ENCODE results near the gene ZSCAN12. TPM values are rescaled to one million over a fixed set of nuclear protein-coding genes. Genes with fewer than 3 reads are reported as not detected.
"Not testable (repeated sequence)": the region's sequence is repeated elsewhere in the genome, so short reads cannot be mapped to it uniquely, and the experiment has no call there.

ZSCAN12 gene
- total RNA-seq, 1 donor from 2014 or later, result 5.7 TPM

DNA sequence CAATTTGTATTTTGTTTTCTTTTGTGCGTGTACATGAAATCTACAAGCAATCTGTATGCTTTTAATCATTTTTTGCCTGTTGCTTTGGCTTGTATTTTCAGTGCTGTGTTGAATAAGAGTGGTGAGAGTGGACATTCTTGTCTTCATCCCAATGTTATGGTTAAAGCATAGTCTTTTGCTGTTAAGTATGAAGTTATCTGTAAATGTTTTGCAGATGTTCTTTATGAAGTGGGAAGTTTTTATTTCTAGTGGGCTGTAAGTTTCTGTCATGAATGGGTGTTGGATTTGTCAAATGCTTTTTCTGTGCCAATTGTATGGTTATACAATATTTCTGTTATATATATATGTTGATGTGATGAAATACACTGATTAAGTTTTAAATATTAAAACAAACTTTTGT, 25.6 kb downstream of the ZSCAN12 start:
- Histone ChIP-seq H3K27me3 (ENCODE audit: control insufficient read depth in 3 of 3, insufficient read depth in 3 of 3, low read length in 3 of 3) (no peaks in the 10 kb centered on the region), H3K4me3 (ENCODE audit: low read length in 3 of 3) (no peak overlapping the region), H3K27ac (ENCODE audit: low read depth, low read length) (no peak overlapping the region), H3K4me1 (ENCODE audit: control insufficient read depth in 3 of 3, insufficient read depth in 3 of 3, low read length in 3 of 3) (no peaks in the 10 kb centered on the region), H3K9me3 (ENCODE audit: control insufficient read depth in 3 of 3, low read length in 3 of 3) (no peaks in the 10 kb centered on the region), H3K36me3 (ENCODE audit: control insufficient read depth in 3 of 3, insufficient read depth in 3 of 3, low read length in 3 of 3) (no peaks in the 10 kb centered on the region), H3K9ac (ENCODE audit: low read depth in 1 of 3, low read length in 3 of 3) (no peak overlapping the region)

DNA sequence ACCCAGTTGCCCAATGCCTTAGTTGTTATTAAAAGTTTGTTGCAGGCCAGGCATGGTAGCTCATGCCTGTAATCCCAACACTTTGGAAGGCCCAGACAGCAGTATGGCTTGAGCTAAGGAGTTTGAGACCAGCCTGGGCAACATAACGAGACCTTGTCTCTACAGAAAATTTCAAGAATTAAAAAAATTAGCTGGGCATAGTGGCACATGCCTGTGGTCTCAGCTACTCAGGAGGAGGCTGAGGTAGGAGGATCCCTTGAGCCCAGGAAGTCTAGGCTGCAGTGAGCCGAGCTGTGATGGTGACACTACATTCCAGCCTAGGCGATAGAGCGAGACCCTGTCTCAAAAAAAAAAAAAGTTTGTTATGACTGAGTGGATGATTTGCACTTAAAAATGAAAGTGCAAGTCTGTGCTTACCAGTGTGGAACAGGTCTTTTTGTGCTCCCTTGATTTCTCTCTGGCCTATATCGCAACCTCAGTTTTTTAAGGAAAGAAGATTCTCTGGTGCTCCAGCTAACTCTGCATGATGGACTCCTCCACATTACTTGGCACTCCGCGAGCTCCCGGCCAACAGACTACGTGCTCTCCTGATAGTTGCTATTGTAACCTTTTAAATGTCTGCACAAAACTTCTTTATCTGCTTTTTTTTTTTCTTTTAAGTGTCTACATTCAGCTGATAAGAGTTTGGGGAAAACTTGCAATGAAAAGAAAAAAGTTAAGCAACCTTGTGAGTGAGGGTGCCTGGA, 27.7 kb downstream of the ZSCAN12 start:
- H3K9me3 ChIP-seq (ENCODE audit: control insufficient read depth in 3 of 3, low read length in 3 of 3), result no peaks in the 10 kb centered on the region

DNA sequence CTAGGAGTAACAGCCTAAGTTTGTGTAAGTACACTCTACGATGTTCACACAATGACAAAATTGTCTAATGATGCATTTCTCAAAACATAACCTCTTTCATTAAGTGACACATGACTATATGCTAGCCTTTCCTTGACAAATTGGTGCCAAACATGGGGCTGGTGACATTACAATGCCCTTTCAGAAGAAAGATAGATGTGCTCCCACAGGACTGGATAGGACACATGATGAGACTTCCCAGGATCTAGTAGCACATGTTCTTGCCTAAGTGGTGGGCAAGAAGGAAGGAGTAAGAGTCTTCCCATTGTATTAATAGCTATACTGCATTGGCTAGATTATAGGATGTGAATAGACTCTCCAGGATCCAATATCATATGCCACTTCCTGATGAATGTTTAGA, 28.3 kb downstream of the ZSCAN12 start:
- no peaks in the 10 kb centered on the region for H3K4me1 ChIP-seq (ENCODE audit: control insufficient read depth in 3 of 3, insufficient read depth in 3 of 3, low read length in 3 of 3)
- H3K4me3 ChIP-seq (ENCODE audit: low read length in 3 of 3), result no peak overlapping the region
- H3K27ac ChIP-seq (ENCODE audit: low read depth, low read length), result no peak overlapping the region
- H3K9me3 ChIP-seq (ENCODE audit: control insufficient read depth in 3 of 3, low read length in 3 of 3), result no peaks in the 10 kb centered on the region
- H3K27me3 ChIP-seq (ENCODE audit: control insufficient read depth in 3 of 3, insufficient read depth in 3 of 3, low read length in 3 of 3), result no peaks in the 10 kb centered on the region
- H3K36me3 ChIP-seq (ENCODE audit: control insufficient read depth in 3 of 3, insufficient read depth in 3 of 3, low read length in 3 of 3), result peaks cover 0 to 10% (median 3%) of the 10 kb centered on the region in 3 donors
- H3K9ac ChIP-seq (ENCODE audit: low read depth in 1 of 3, low read length in 3 of 3), result no peak overlapping the region

More for the DNA sequence above, 27.7 kb downstream of the ZSCAN12 start:
- Histone ChIP-seq H3K27ac (ENCODE audit: low read depth, low read length) (no peak overlapping the region), H3K36me3 (ENCODE audit: control insufficient read depth in 3 of 3, insufficient read depth in 3 of 3, low read length in 3 of 3) (peaks cover 0 to 5% (median 0%) of the 10 kb centered on the region in 3 donors), H3K9ac (ENCODE audit: low read depth in 1 of 3, low read length in 3 of 3) (no peak overlapping the region), H3K4me3 (ENCODE audit: low read length in 3 of 3) (no peak overlapping the region), H3K4me1 (ENCODE audit: control insufficient read depth in 3 of 3, insufficient read depth in 3 of 3, low read length in 3 of 3) (no peaks in the 10 kb centered on the region), H3K27me3 (ENCODE audit: control insufficient read depth in 3 of 3, insufficient read depth in 3 of 3, low read length in 3 of 3) (no peaks in the 10 kb centered on the region)

DNA sequence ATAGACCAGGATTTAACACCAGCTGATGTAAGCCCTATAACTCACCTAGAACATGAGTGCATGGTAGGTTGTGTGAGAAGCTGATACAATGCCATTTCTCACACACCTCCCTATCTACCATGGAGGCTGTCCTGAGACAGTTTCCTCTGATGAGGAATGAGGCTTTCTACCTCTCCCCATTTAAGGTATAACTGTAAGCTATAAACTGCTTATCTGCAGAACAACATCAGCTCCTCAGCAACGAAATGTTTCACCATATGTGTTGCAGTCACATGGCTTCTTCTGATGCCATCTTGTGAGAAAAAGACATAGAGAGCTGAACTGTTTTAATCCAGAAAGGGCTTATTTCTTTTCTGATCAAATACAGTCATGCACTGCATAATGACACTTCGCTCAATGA, 29.1 kb downstream of the ZSCAN12 start:
- H3K4me3 ChIP-seq (ENCODE audit: low read length in 3 of 3), result no peak overlapping the region
- no peak overlapping the region for H3K9ac ChIP-seq (ENCODE audit: low read depth in 1 of 3, low read length in 3 of 3)
- H3K36me3 ChIP-seq (ENCODE audit: control insufficient read depth in 3 of 3, insufficient read depth in 3 of 3, low read length in 3 of 3), result peaks cover 7 to 18% (median 11%) of the 10 kb centered on the region in 3 donors
- H3K4me1 ChIP-seq (ENCODE audit: control insufficient read depth in 3 of 3, insufficient read depth in 3 of 3, low read length in 3 of 3), result no peaks in the 10 kb centered on the region
- H3K9me3 ChIP-seq (ENCODE audit: control insufficient read depth in 3 of 3, low read length in 3 of 3), result no peaks in the 10 kb centered on the region
- no peak overlapping the region for H3K27ac ChIP-seq (ENCODE audit: low read depth, low read length)
- no peaks in the 10 kb centered on the region for H3K27me3 ChIP-seq (ENCODE audit: control insufficient read depth in 3 of 3, insufficient read depth in 3 of 3, low read length in 3 of 3)

DNA sequence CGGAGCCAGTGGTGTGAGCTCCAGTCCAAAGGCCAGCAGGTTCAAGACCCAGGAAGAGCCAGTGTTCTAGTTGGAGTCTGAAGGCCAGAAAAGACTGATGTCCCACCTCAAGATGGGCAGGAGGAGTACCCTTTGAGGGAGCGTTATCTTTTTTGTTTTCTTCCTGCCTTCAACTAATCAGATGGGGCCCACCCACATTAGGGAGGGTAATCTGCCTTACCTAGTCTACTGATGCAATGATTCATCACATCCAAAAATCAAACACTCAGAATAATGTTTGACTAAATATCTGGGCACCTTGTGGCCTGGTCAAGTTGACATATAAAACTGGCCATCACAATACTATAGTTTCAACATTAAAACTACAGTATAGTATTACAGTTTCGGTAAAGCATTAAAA, 30.1 kb downstream of the ZSCAN12 start:
- H3K9me3 ChIP-seq (ENCODE audit: control insufficient read depth in 3 of 3, low read length in 3 of 3), result no peaks in the 10 kb centered on the region
- no peak overlapping the region for H3K27ac ChIP-seq (ENCODE audit: low read depth, low read length)
- H3K4me1 ChIP-seq (ENCODE audit: control insufficient read depth in 3 of 3, insufficient read depth in 3 of 3, low read length in 3 of 3), result no peaks in the 10 kb centered on the region
- no peak overlapping the region for H3K4me3 ChIP-seq (ENCODE audit: low read length in 3 of 3)
- H3K9ac ChIP-seq (ENCODE audit: low read depth in 1 of 3, low read length in 3 of 3), result no peak overlapping the region
- no peaks in the 10 kb centered on the region for H3K27me3 ChIP-seq (ENCODE audit: control insufficient read depth in 3 of 3, insufficient read depth in 3 of 3, low read length in 3 of 3)
- H3K36me3 ChIP-seq (ENCODE audit: control insufficient read depth in 3 of 3, insufficient read depth in 3 of 3, low read length in 3 of 3), result peaks cover 15 to 27% (median 17%) of the 10 kb centered on the region in 3 donors

DNA sequence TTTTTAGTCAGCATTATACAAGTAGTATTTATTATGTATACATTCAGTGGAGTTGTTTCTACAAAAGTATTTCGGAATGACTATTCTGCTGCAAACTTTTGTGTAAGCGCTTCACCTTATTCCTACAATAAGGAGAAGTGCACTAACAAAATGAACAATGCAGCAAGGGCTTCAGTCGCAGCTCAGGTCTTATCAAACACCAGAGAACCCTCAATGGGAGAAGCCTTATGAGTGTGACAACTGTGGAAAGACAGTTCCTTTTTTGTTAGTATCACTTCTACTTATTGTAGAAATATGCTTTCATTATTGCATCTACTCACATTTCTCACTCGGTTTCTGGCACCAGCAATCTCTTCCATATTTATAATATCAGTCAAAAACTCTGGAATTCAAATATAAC, 31.0 kb downstream of the ZSCAN12 start:
- Histone ChIP-seq H3K9ac (ENCODE audit: low read depth in 1 of 3, low read length in 3 of 3) (no peak overlapping the region), H3K27ac (ENCODE audit: low read depth, low read length) (no peak overlapping the region), H3K27me3 (ENCODE audit: control insufficient read depth in 3 of 3, insufficient read depth in 3 of 3, low read length in 3 of 3) (no peaks in the 10 kb centered on the region), H3K4me3 (ENCODE audit: low read length in 3 of 3) (no peak overlapping the region), H3K36me3 (ENCODE audit: control insufficient read depth in 3 of 3, insufficient read depth in 3 of 3, low read length in 3 of 3) (peaks cover 18 to 36% (median 26%) of the 10 kb centered on the region in 3 donors), H3K4me1 (ENCODE audit: control insufficient read depth in 3 of 3, insufficient read depth in 3 of 3, low read length in 3 of 3) (no peaks in the 10 kb centered on the region), H3K9me3 (ENCODE audit: control insufficient read depth in 3 of 3, low read length in 3 of 3) (no peaks in the 10 kb centered on the region)

DNA sequence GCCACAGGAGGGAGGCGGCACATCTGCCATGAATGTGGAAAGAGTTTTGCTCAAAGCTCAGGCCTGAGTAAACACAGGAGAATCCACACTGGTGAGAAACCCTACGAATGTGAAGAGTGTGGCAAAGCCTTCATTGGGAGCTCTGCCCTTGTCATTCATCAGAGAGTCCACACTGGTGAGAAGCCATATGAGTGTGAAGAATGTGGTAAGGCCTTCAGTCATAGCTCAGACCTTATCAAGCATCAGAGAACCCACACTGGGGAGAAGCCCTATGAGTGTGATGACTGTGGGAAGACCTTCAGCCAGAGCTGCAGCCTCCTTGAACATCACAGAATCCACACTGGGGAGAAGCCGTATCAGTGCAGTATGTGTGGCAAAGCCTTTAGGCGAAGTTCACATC, 34.0 kb downstream of the ZSCAN12 start:
- H3K27ac ChIP-seq (ENCODE audit: low read depth, low read length); H3K9ac ChIP-seq (ENCODE audit: low read depth in 1 of 3, low read length in 3 of 3); H3K4me3 ChIP-seq (ENCODE audit: low read length in 3 of 3); H3K27me3 ChIP-seq (ENCODE audit: control insufficient read depth in 3 of 3, insufficient read depth in 3 of 3, low read length in 3 of 3); H3K4me1 ChIP-seq (ENCODE audit: control insufficient read depth in 3 of 3, insufficient read depth in 3 of 3, low read length in 3 of 3); H3K9me3 ChIP-seq (ENCODE audit: control insufficient read depth in 3 of 3, low read length in 3 of 3): not testable (repeated sequence)
- peaks cover 20 to 45% (median 39%) of the 10 kb centered on the region in 3 donors for H3K36me3 ChIP-seq (ENCODE audit: control insufficient read depth in 3 of 3, insufficient read depth in 3 of 3, low read length in 3 of 3)

DNA sequence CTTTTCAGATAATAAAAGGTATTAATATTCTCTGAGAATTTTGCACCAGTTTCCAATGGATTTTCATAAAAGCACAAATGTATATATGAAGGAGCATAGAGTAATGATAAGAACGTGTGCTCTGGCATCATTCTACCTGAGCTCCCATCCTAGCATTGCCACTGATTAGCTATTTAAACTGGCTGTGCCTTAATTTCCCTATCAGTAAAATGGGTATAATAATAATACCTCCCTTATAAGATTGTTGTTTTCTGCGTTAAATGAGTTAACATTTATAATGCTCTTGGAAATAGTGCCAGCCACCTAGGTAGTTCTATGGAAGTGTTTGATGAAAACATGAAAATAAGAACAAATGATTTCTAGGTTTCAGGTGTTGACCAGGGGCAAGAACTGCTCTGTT, 38.6 kb downstream of the ZSCAN12 start:
- Histone ChIP-seq H3K27me3 (ENCODE audit: control insufficient read depth in 3 of 3, insufficient read depth in 3 of 3, low read length in 3 of 3) (no peaks in the 10 kb centered on the region), H3K27ac (ENCODE audit: low read depth, low read length) (no peak overlapping the region), H3K4me3 (ENCODE audit: low read length in 3 of 3) (no peak overlapping the region), H3K9ac (ENCODE audit: low read depth in 1 of 3, low read length in 3 of 3) (peak overlapping the region in 1 of 3 donors; percentile 12), H3K36me3 (ENCODE audit: control insufficient read depth in 3 of 3, insufficient read depth in 3 of 3, low read length in 3 of 3) (peaks cover 18 to 38% (median 34%) of the 10 kb centered on the region in 3 donors), H3K9me3 (ENCODE audit: control insufficient read depth in 3 of 3, low read length in 3 of 3) (no peaks in the 10 kb centered on the region), H3K4me1 (ENCODE audit: control insufficient read depth in 3 of 3, insufficient read depth in 3 of 3, low read length in 3 of 3) (peaks cover 5 to 12% (median 9%) of the 10 kb centered on the region in 3 donors)

DNA sequence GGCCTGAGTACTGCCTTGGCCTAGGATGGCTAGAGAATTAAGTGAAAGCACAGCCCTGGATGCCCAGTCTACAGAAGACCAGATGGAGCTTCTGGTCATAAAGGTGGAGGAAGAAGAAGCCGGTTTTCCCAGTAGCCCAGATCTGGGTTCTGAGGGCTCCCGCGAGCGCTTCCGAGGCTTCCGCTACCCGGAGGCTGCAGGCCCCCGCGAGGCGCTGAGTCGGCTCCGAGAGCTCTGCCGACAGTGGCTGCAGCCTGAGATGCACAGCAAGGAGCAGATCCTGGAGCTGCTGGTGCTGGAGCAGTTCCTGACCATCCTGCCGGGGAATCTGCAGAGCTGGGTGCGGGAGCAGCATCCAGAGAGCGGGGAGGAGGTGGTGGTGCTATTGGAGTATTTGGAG, 40.0 kb downstream of the ZSCAN12 start:
- H3K36me3 ChIP-seq (ENCODE audit: control insufficient read depth in 3 of 3, insufficient read depth in 3 of 3, low read length in 3 of 3), result peaks cover 7 to 25% (median 22%) of the 10 kb centered on the region in 3 donors

DNA sequence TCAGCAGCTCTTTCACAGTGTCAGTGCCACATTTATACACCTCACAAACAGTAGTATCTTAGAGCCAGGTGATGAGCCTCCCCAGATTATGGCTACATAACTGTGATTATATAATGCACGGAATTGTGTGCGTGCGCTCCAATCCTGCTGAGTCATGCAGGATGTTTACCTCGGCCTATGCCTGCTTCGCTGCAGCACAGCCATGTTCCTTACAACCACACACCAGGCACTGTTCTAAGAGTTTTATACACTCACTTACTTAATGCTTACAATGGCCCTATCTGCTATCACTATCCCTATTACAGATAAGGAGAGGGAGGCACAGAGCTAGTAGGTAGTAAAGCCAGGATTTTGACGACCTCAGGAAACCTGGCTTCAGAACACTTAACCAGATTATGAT, 42.5 kb downstream of the ZSCAN12 start:
- Histone ChIP-seq H3K27me3 (ENCODE audit: control insufficient read depth in 3 of 3, insufficient read depth in 3 of 3, low read length in 3 of 3) (no peaks in the 10 kb centered on the region), H3K27ac (ENCODE audit: low read depth, low read length) (no peak overlapping the region), H3K36me3 (ENCODE audit: control insufficient read depth in 3 of 3, insufficient read depth in 3 of 3, low read length in 3 of 3) (peaks cover 0 to 9% (median 8%) of the 10 kb centered on the region in 3 donors), H3K4me1 (ENCODE audit: control insufficient read depth in 3 of 3, insufficient read depth in 3 of 3, low read length in 3 of 3) (peaks cover 17 to 39% (median 32%) of the 10 kb centered on the region in 3 donors), H3K9me3 (ENCODE audit: control insufficient read depth in 3 of 3, low read length in 3 of 3) (no peaks in the 10 kb centered on the region), H3K4me3 (ENCODE audit: low read length in 3 of 3) (no peak overlapping the region), H3K9ac (ENCODE audit: low read depth in 1 of 3, low read length in 3 of 3) (peak overlapping the region in 1 of 3 donors; percentile 94)

More for the DNA sequence above, 40.0 kb downstream of the ZSCAN12 start:
- H3K9ac ChIP-seq (ENCODE audit: low read depth in 1 of 3, low read length in 3 of 3); H3K27ac ChIP-seq (ENCODE audit: low read depth, low read length); H3K9me3 ChIP-seq (ENCODE audit: control insufficient read depth in 3 of 3, low read length in 3 of 3); H3K4me3 ChIP-seq (ENCODE audit: low read length in 3 of 3); H3K27me3 ChIP-seq (ENCODE audit: control insufficient read depth in 3 of 3, insufficient read depth in 3 of 3, low read length in 3 of 3): not testable (repeated sequence)
- peaks cover 14 to 25% (median 23%) of the 10 kb centered on the region in 3 donors for H3K4me1 ChIP-seq (ENCODE audit: control insufficient read depth in 3 of 3, insufficient read depth in 3 of 3, low read length in 3 of 3)
